A549 (cell line): Measurements from ENCODE around the gene TMEM100. TPM values are rescaled to one million over a fixed set of nuclear protein-coding genes. Genes with fewer than 3 reads are reported as not detected.

Experiments used
- ATAC-seq, 2 experiments: fragments of 200-7000 bp in 1 of 2; fragments of >200 bp in 1 of 2; cut with Nextera tagmentation in 1 of 2; cut with Tn5 transposase in 1 of 2; 3 replicates each; pipeline versions ENCODE4 v1.8.0 to v1.9.1; 2018 to 2020; ENCODE audit warnings: mild to moderate bottlenecking in 1 of 2, moderate library complexity in 1 of 2
- CTCF ChIA-PET: fragments of 300-600 bp; sonication (Branson Sonifier 250); formaldehyde crosslinking; extraction: SDS; loops from one replicate; lab custom pipeline; 2021; ENCODE audit warnings: antibody characterized with exemption, inconsistent platforms; lab: Yijun Ruan, JAX
- POLR2A ChIA-PET: fragments of 350-600 bp; formaldehyde crosslinking; extraction: SDS; loops from one replicate; lab custom pipeline; 2021; ENCODE audit warnings: antibody characterized with exemption, inconsistent platforms; lab: Yijun Ruan, JAX
- DNase-seq, 2 experiments: peaks; one replicate each; pipeline versions ENCODE4 v3.0.0 to v3.0.0-alpha.2; 2011 to 2016; ENCODE audit warnings: low read depth in 1 of 2, low spot score in 1 of 2
- FAIRE-seq: peaks from 2 replicates; lab custom pipeline; 2011; peaks lifted over from hg19 to GRCh38; lab: Jason Lieb, UNC
- H3K27ac ChIP-seq, 2 experiments: fragments of >200 bp; sonication (Bioruptor Twin); formaldehyde crosslinking; 3 replicates each; pipeline ENCODE4 v1.5.1; 2016 to 2017
- H3K4me1 ChIP-seq: fragments of >200 bp; sonication (Bioruptor Twin); formaldehyde crosslinking; 3 replicates; pipeline ENCODE4 v1.6.1; 2016
- H3K4me2 ChIP-seq: fragments of >200 bp; sonication (Bioruptor Twin); formaldehyde crosslinking; 3 replicates; pipeline ENCODE4 v1.6.1; 2016
- H3K4me3 ChIP-seq: fragments of >200 bp; sonication (Bioruptor Twin); formaldehyde crosslinking; 3 replicates; pipeline ENCODE4 v1.5.1; 2016
- H3K9me3 ChIP-seq: fragments of >200 bp; sonication (Bioruptor Twin); formaldehyde crosslinking; 3 replicates; pipeline ENCODE4 v1.6.1; 2016
- CHD2 ChIP-seq: fragments of 150-350 bp; IDR thresholded peaks from 2 replicates; pipeline ENCODE4 v1.6.1; 2014; ENCODE audit warnings: low read length; ENCODE audit not compliant: partially characterized antibody
- CHD4 ChIP-seq: fragments of 200-600 bp; sonication (generic); IDR thresholded peaks from 2 replicates; pipeline ENCODE4 v1.6.1; 2016; ENCODE audit warnings: antibody characterized with exemption, mild to moderate bottlenecking, borderline replicate concordance
- EHMT2 ChIP-seq: fragments of 200-600 bp; sonication (generic); IDR thresholded peaks from 2 replicates; pipeline ENCODE4 v1.6.1; 2016; ENCODE audit warnings: antibody characterized with exemption, low read depth, mild to moderate bottlenecking, moderate library complexity
- ESRRA ChIP-seq: fragments of 150-350 bp; IDR thresholded peaks from 2 replicates; pipeline ENCODE4 v1.6.1; 2014; ENCODE audit warnings: mild to moderate bottlenecking, low read length, borderline replicate concordance
- FOXS1 ChIP-seq: fragments of 250-450 bp; sonication (Bioruptor Pico); IDR thresholded peaks from 2 replicates; pipeline ENCODE4 v1.5.0; 2020; ENCODE audit warnings: mild to moderate bottlenecking, moderate library complexity
- GATA3 ChIP-seq: IDR thresholded peaks from 2 replicates; pipeline ENCODE4 v1.6.1; 2012; ENCODE audit warnings: borderline replicate concordance
- HMGXB4 ChIP-seq: fragments of 250-450 bp; sonication (Bioruptor Pico); IDR thresholded peaks from 2 replicates; pipeline ENCODE4 v1.5.0; 2021; ENCODE audit warnings: mild to moderate bottlenecking, moderate library complexity, borderline replicate concordance
- KDM5A ChIP-seq: fragments of 200-600 bp; sonication (generic); IDR thresholded peaks from 2 replicates; pipeline ENCODE4 v1.6.1; 2016; ENCODE audit warnings: antibody characterized with exemption, mild to moderate bottlenecking
- MAFK ChIP-seq: fragments of 450-650 bp; IDR thresholded peaks from 2 replicates; pipeline ENCODE4 v1.6.1; 2014; ENCODE audit not compliant: partially characterized antibody
- NFE2L2 ChIP-seq: fragments of 150-350 bp; conservative IDR thresholded peaks from 2 replicates; pipeline ENCODE4 v1.6.1; 2014; ENCODE audit warnings: low read length
- PHF8 ChIP-seq: fragments of 200-600 bp; sonication (generic); IDR thresholded peaks from 2 replicates; pipeline ENCODE4 v1.6.1; 2016; ENCODE audit warnings: low read depth, mild to moderate bottlenecking, antibody characterized with exemption, moderate library complexity, borderline replicate concordance
- REST ChIP-seq: fragments of 200-600 bp; sonication (generic); IDR thresholded peaks from 2 replicates; pipeline ENCODE4 v1.6.1; 2016; ENCODE audit warnings: antibody characterized with exemption, mild to moderate bottlenecking, moderate library complexity
- RFX5 ChIP-seq: fragments of 450-650 bp; IDR thresholded peaks from 2 replicates; pipeline ENCODE4 v1.7.1; 2014; ENCODE audit warnings: antibody characterized with exemption, mild to moderate bottlenecking, moderate library complexity
- SMC3 ChIP-seq: fragments of >200 bp; sonication (Bioruptor Twin); formaldehyde crosslinking; IDR thresholded peaks from 3 replicates; pipeline ENCODE4 v1.6.1; 2018; ENCODE audit warnings: inconsistent platforms
- TP53 ChIP-seq: fragments of 250-450 bp; sonication (Bioruptor Pico); IDR thresholded peaks from 2 replicates; pipeline ENCODE4 v1.5.0; 2021; ENCODE audit warnings: mild to moderate bottlenecking, moderate library complexity
- ZFP36 ChIP-seq: fragments of 450-650 bp; IDR thresholded peaks from 2 replicates; pipeline ENCODE4 v1.6.1; 2014; ENCODE audit warnings: borderline replicate concordance; ENCODE audit not compliant: partially characterized antibody
- ZNF302 ChIP-seq: fragments of 250-450 bp; sonication (Bioruptor Pico); IDR thresholded peaks from 2 replicates; pipeline ENCODE4 v1.9.0; 2021; ENCODE audit warnings: inconsistent platforms, mild to moderate bottlenecking, moderate library complexity
- WGBS: methylation state at CpG from one replicate; pipeline ENCODE4 v1.1.6; 2017; ENCODE audit errors: missing lambda C conversion rate; 5-methylcytosine and 5-hydroxymethylcytosine counted together
- polyA plus RNA-seq, 4 experiments: library from polyadenylated mRNA; depleted of rRNA in 3 of 4; stranded (reverse); fragments of >200 nt; fragmentation: RNase III in 1 of 4; extraction: RNeasy Plus Mini Kit Qiagen cat#74134 plus additional on column Dnase treatment in 1 of 4; gene quantifications; 2 replicates in 3 of 4; 3 replicates in 1 of 4; pipeline ENCODE4 v1.2.3, GENCODE V29; 2011 to 2017

The TMEM100 gene
- polyA plus RNA-seq, 2 of the 4 experiments (the other 2 are of a cell fraction) = not detected

- no peak overlapping the region for H3K4me3 ChIP-seq
- ChIA-PET POLR2A (interaction anchor here (2.6 kb wide), 1 partner anchor 17 kb away, joined by 13 read pairs; the partner anchor contains the start of gene PCTP), CTCF (interaction anchor here (0.9 to 13.7 kb wide), 13 partner anchors 11 to 220 kb away, joined by 3 to 114 read pairs (median 6); partner anchors contain the start of genes PCTP and TMEM100)
- 45% methylated on average over 4 of the region's 4 CpGs for WGBS
- no peak overlapping the region for H3K27ac ChIP-seq
- no peaks in the 10 kb centered on the region for H3K4me1 ChIP-seq
- FAIRE-seq (no peak), ATAC-seq (no peak), DNase-seq (no peak)
- H3K4me2 ChIP-seq = no peak overlapping the region
- no peak for TF ChIP-seq CHD4
- no peak for TF ChIP-seq ZNF302 (CRISPR knock-in tag)
- TF ChIP-seq REST = no peak
- no peak for TF ChIP-seq TP53 (CRISPR knock-in tag)
- TF ChIP-seq EHMT2 = no peak
- no peak for TF ChIP-seq MAFK
- TF ChIP-seq PHF8 = no peak
- TF ChIP-seq SMC3 = no peak
- TF ChIP-seq KDM5A = no peak
- TF ChIP-seq FOXS1 = no peak
- no peak for TF ChIP-seq ESRRA
- no peak for TF ChIP-seq ZFP36
- TF ChIP-seq HMGXB4 (CRISPR knock-in tag) = no peak
- no peak for TF ChIP-seq RFX5
- H3K9me3 ChIP-seq = no peaks in the 10 kb centered on the region
These were observed 11.6 kb upstream of the TMEM100 start for GRCh38 chr17:55734128-55734781.

GRCh38 chr17:55731586-55732250, 9.1 kb upstream of the TMEM100 start:
- Histone ChIP-seq H3K9me3 (no peaks in the 10 kb centered on the region), H3K4me1 (peaks cover under 1% of the 10 kb centered on the region; the same call in 1 of the 3 replicates), H3K27ac (no peak overlapping the region), H3K4me3 (no peak overlapping the region), H3K4me2 (no peak overlapping the region)
- no peak for FAIRE-seq
- ATAC-seq = peak; percentile 27 to 62; a peak in 4 of 6 replicates
- DNase-seq = no peak
- TF ChIP-seq ESRRA (no peak), TP53 (CRISPR knock-in tag) (no peak), CHD2 (no peak), NFE2L2 (no peak), PHF8 (no peak), GATA3 (no peak)
- ChIA-PET POLR2A (interaction anchor here (1.0 kb wide), 1 partner anchor 19 kb away, joined by 3 read pairs; the partner anchor contains the start of gene PCTP), CTCF (interaction anchor here (1.0 to 13.7 kb wide), 5 partner anchors 9 to 204 kb away, joined by 6 to 114 read pairs (median 41); partner anchors contain the start of gene TMEM100)
- 60% methylated on average over 10 of the region's 10 CpGs for WGBS
